ENCODE measurements around the gene EXOSC3.

EXOSC3 gene

DNA sequence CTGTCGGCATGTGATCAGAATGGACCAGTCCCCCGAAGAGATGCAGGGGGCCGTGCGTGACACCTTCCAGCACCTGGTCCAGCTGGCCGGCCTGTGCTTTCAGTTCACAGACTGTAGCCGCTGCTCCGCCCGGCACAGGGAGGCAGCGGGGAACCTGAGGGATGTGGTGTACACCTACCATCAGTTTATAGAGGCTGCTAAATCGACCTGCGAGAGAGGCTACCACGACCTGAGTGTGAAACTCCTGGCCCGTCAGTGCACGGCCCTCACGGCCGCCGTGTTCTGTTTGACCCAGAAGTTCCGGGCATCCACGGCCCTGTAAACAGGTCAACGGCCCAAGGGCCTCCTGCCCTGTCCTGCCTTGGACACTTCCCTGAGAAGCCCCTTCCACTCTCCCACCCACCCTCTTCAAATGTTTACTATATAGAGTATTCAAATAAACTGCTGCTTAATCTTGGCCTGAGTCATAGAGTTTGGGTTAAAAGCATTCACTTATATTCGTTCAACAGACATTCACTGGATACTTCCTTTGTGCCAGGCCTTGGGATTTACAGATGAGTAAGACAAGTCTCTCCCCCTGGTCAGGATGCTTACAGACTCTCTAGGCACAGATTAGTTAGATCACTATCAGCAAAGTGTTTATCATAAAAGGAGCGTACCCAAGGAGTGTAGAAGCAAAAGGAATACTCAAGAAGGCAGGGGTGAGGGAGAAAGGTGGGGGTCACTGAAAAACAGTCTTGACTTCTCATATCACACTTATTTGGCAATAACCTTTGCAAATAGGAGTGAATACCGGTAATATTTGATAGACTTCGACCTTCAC lies 38.2 kb downstream of the EXOSC3 start:
- DNase-seq (ENCODE audit: low read depth), result no peak
- H3K4me3 ChIP-seq (ENCODE audit: low read depth, low read length), result no peak overlapping the region
- TF ChIP-seq, protein P1, sequence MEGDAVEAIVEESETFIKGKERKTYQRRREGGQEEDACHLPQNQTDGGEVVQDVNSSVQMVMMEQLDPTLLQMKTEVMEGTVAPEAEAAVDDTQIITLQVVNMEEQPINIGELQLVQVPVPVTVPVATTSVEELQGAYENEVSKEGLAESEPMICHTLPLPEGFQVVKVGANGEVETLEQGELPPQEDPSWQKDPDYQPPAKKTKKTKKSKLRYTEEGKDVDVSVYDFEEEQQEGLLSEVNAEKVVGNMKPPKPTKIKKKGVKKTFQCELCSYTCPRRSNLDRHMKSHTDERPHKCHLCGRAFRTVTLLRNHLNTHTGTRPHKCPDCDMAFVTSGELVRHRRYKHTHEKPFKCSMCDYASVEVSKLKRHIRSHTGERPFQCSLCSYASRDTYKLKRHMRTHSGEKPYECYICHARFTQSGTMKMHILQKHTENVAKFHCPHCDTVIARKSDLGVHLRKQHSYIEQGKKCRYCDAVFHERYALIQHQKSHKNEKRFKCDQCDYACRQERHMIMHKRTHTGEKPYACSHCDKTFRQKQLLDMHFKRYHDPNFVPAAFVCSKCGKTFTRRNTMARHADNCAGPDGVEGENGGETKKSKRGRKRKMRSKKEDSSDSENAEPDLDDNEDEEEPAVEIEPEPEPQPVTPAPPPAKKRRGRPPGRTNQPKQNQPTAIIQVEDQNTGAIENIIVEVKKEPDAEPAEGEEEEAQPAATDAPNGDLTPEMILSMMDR (IDR thresholded peaks at IDR 0.05; ENCODE audit: control insufficient read depth, extremely low read depth, insufficient read depth), result no peak

GRCh38 chr9:37745970-37746369 lies 38.9 kb downstream of the EXOSC3 start:
- TF ChIP-seq, protein P1 (IDR thresholded peaks at IDR 0.05; ENCODE audit: control insufficient read depth, extremely low read depth, insufficient read depth), result no peak
- H3K4me3 ChIP-seq (ENCODE audit: low read depth, low read length), result no peak overlapping the region
- DNase-seq (ENCODE audit: low read depth), result no peak

DNA sequence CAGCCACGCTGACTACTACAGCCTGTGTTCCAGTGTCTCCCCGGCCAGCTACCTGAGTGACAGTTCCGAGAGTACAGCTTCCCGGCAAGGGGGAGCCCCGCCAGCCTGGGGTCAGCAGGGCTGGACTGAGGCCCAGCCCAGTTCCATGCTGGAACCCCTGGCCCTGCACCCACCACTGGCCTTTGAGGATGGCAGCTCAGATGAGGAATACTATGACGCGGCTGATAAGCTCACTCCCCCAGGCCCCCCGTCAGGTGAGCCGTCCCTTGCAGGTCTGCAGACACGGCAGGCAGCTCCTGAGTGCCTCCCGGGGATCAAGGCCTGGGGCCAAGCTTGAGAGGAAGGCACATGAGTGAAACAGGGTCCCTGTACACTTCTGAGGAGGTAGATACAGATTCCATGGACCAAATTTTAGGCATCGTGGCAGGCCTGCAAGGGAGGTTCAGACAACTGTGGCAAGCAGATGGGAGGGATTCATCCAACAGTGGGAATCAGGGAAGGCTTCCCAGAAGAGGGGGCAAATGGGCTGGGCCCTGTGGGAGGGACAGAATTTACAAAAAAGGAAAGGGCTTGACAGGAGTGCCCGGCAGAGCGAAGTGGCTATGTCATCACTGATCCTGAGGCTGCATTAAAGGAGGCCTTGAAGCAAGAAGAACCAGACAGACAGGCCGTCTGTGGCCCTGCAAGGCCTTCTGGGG lies 44.1 kb downstream of the EXOSC3 start:
- no peak overlapping the region for H3K4me3 ChIP-seq (ENCODE audit: low read depth, low read length)
- no peak for DNase-seq (ENCODE audit: low read depth)
- TF ChIP-seq, protein P1 (IDR thresholded peaks at IDR 0.05; ENCODE audit: control insufficient read depth, extremely low read depth, insufficient read depth), result no peak

GRCh38 chr9:37740128-37740527 lies 44.7 kb downstream of the EXOSC3 start:
- DNase-seq (ENCODE audit: low read depth), result no peak
- TF ChIP-seq, protein P1 (IDR thresholded peaks at IDR 0.05; ENCODE audit: control insufficient read depth, extremely low read depth, insufficient read depth), result no peak
- no peak overlapping the region for H3K4me3 ChIP-seq (ENCODE audit: low read depth, low read length)

- H3K4me3 ChIP-seq (ENCODE audit: low read depth, low read length), result no peak overlapping the region
- TF ChIP-seq, protein P1 (IDR thresholded peaks at IDR 0.05; ENCODE audit: control insufficient read depth, extremely low read depth, insufficient read depth), result no peak
Measured at GRCh38 chr9:37739222-37739621, 45.6 kb downstream of the EXOSC3 start.

DNA sequence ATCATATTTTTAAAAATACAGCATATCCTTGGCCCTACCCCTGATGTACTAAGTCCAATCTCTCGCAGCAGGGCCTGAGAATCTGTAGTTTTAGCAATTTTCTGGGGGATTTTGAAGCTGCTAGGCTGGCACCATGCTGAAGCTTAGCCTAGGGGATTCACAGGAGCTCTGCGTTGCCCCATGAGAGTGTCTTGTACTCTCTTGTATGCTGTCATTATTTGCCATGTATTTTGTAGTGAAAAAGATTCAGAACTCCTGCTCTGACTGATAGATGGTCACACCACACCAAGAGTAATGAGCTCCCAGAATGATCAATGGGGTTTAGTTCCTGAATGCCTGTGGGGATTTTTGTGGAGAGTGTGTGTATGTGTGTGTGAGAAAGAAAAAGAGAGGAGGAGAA lies 51.9 kb downstream of the EXOSC3 start:
- no peak for DNase-seq (ENCODE audit: low read depth)
- TF ChIP-seq, protein P1 (IDR thresholded peaks at IDR 0.05; ENCODE audit: control insufficient read depth, extremely low read depth, insufficient read depth), result no peak
- no peak overlapping the region for H3K4me3 ChIP-seq (ENCODE audit: low read depth, low read length)

More at GRCh38 chr9:37739222-37739621, 45.6 kb downstream of the EXOSC3 start:
- no peak for DNase-seq (ENCODE audit: low read depth)

Measured in LNCaP clone FGC (cell line).